Keratinocyte (primary cell): ENCODE data around the gene LRFN5.

Experiments
- CTCF ChIP-seq, 3 experiments: IDR thresholded peaks in 1 of 3; conservative IDR thresholded peaks in 1 of 3; optimal IDR thresholded peaks in 1 of 3; 2 replicates in 2 of 3; 3 replicates in 1 of 3; pipeline versions ENCODE3 to v1.5.1; 2011; ENCODE audit warnings: low read length in 3 of 3, mild to moderate bottlenecking in 3 of 3, moderate library complexity in 2 of 3, control low read depth in 1 of 3, inconsistent platforms in 1 of 3; ENCODE audit not compliant: insufficient read depth in 2 of 3; ENCODE audit errors: extremely low read depth in 1 of 3
- EZH2 ChIP-seq: IDR thresholded peaks from one replicate; pipeline ENCODE4 v1.6.1; 2012; ENCODE audit warnings: inconsistent platforms, mild to moderate bottlenecking, low read length, moderate library complexity

DNA sequence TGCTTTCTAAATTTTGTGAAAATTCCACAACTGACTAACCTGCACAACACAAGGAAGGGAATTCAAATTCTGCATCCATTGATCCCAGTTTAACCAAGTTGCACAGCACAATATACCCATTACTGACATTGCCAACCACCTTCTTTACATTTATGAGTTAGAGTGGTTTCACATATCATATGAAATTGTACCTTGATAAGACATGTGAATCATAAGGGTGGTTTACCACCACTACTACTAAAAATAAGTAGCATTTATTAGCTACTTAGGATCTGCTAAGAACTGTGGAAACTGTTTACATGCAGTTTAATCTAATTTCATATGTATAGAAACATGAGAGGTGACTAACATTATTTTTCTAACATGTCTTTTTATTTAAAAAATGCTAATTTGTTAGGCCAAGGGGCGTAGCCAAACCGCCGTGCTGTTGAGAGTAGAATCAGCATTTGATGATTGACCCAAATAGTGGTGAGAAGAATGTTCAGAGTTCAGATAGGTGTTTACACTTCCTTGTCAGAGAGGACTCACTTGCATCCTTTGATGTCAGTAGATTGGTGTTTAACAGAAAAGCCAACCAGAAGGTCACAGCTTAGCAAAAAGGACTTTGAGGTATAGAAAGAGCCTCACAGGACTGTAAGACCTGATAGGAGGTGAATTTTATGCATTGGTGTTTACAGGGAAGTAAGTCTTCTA is 56.2 kb downstream of the LRFN5 start:
- TF ChIP-seq CTCF (optimal IDR thresholded peaks at IDR 0.05 in 1 of 3, IDR thresholded peaks at IDR 0.05 in 1 of 3, conservative IDR thresholded peaks at IDR 0.05 in 1 of 3; ENCODE audit: extremely low read depth in 1 of 3, insufficient read depth in 2 of 3, low read length in 3 of 3) (no peak), EZH2 (no peak)
